ENCODE results near the gene MEI1. TPM values are rescaled to one million over a fixed set of nuclear protein-coding genes. Genes with fewer than 3 reads are reported as not detected.

MEI1 gene
- total RNA-seq, 1 experiment from 2014 or later, result 0.20 TPM

- Mint-ChIP-seq H3K4me3 (peak overlapping the region in 1 of 2 experiments; percentile 1; a peak in 1 of 5 replicates), H3K27ac (peak overlapping the region in 2 of 3 experiments; percentile 72 to 89; a peak in 4 of 7 replicates), H3K4me1 (peaks cover 47 to 51% of the 10 kb centered on the region in 2 experiments), H3K27me3 (ENCODE audit: low read depth) (no peaks in the 10 kb centered on the region), H3K36me3 (ENCODE audit: insufficient read depth in 1 of 3, low read depth in 3 of 3) (peaks cover 28 to 59% (median 51%) of the 10 kb centered on the region in 3 experiments; a peak in 6 of 7 replicates), H3K9me3 (no peaks in the 10 kb centered on the region)
- Histone ChIP-seq H3K4me1 (ENCODE audit: insufficient read depth, low read length) (peaks cover 8% of the 10 kb centered on the region), H4K20me1 (ENCODE audit: control insufficient read depth, insufficient read depth, insufficient read length) (peaks cover 2% of the 10 kb centered on the region), H3K23me2 (ENCODE audit: insufficient read length, low read depth, low read length, poor library complexity, severe bottlenecking) (no peaks in the 10 kb centered on the region), H2BK12ac (ENCODE audit: insufficient read length, low read depth, low read length) (no peak overlapping the region), H3K9me3 (ENCODE audit: control insufficient read depth, low read depth, low read length) (no peaks in the 10 kb centered on the region), H3K9ac (ENCODE audit: extremely low read depth, insufficient read length, low read length) (no peak overlapping the region), H3K27ac (ENCODE audit: insufficient read length, low read depth, low read length) (no peak overlapping the region), H3K27me3 (ENCODE audit: insufficient read depth, low read length) (no peaks in the 10 kb centered on the region), H4K91ac (ENCODE audit: insufficient read length, low read depth, low read length) (no peak overlapping the region), H2AK5ac (ENCODE audit: insufficient read length, low read length) (no peak overlapping the region), H4K5ac (ENCODE audit: insufficient read length, low read depth, low read length) (no peak overlapping the region), H2BK5ac (ENCODE audit: insufficient read length, low read length) (no peak overlapping the region), H4K8ac (replicated peaks; ENCODE audit: insufficient read length, low read depth, low read length) (no peak overlapping the region), H3K18ac (ENCODE audit: insufficient read length, low read depth, low read length) (no peak overlapping the region), H3T11ph (ENCODE audit: low read length) (no peak overlapping the region), H2BK20ac (ENCODE audit: low read depth, low read length, poor library complexity, severe bottlenecking) (no peak overlapping the region), H3K4me2 (ENCODE audit: insufficient read depth, insufficient read length, low read length) (no peak overlapping the region), H3K23ac (ENCODE audit: insufficient read length, low read depth, low read length) (no peak overlapping the region), H3K79me2 (ENCODE audit: insufficient read depth, low read length) (peaks cover 74% of the 10 kb centered on the region), H3K4ac (ENCODE audit: low read depth, low read length) (no peak overlapping the region), H3K79me1 (ENCODE audit: insufficient read depth, low read depth, low read length, poor library complexity, severe bottlenecking) (peaks cover 3% of the 10 kb centered on the region), H3K14ac (ENCODE audit: insufficient read depth, low read length) (no peak overlapping the region), H2BK120ac (ENCODE audit: low read depth, low read length, poor library complexity, severe bottlenecking) (no peak overlapping the region), H3K56ac (ENCODE audit: insufficient read length, low read depth, low read length) (no peak overlapping the region), H2BK15ac (ENCODE audit: low read depth, low read length) (no peak overlapping the region), H2AFZ (ENCODE audit: low read length) (no peak overlapping the region)
- TF ChIP-seq CTCF (conservative IDR thresholded peaks at IDR 0.05), result no peak
- no CpG with 5 or more reads among the region's 5 CpGs for WGBS (ENCODE audit: extremely low coverage, insufficient read length, low lambda C conversion rate)
- no peak for DNase-seq
Measured at GRCh38 chr22:41840216-41840615, 140.9 kb downstream of the MEI1 start.

Data from H9 (cell line).